GM19397 (cell line): ENCODE results near the gene SH3TC1.
A peak's percentile ranks its signal among the peaks of the same experiment; 100 is the strongest.

ENCODE experiments used
- ATAC-seq: cut with Tn5 transposase; IDR thresholded peaks from one replicate; pipeline ENCODE4 v1.9.1; 2021; ENCODE audit warnings: mild to moderate bottlenecking, moderate library complexity; ENCODE audit not compliant: unreplicated experiment

The SH3TC1 gene

GRCh38 chr4:8227771-8228318 is 28.8 kb downstream of the SH3TC1 start:
- no peak for ATAC-seq

- ATAC-seq, result peak; percentile 76
These were observed 29.5 kb downstream of the SH3TC1 start for GRCh38 chr4:8228319-8229250.

DNA sequence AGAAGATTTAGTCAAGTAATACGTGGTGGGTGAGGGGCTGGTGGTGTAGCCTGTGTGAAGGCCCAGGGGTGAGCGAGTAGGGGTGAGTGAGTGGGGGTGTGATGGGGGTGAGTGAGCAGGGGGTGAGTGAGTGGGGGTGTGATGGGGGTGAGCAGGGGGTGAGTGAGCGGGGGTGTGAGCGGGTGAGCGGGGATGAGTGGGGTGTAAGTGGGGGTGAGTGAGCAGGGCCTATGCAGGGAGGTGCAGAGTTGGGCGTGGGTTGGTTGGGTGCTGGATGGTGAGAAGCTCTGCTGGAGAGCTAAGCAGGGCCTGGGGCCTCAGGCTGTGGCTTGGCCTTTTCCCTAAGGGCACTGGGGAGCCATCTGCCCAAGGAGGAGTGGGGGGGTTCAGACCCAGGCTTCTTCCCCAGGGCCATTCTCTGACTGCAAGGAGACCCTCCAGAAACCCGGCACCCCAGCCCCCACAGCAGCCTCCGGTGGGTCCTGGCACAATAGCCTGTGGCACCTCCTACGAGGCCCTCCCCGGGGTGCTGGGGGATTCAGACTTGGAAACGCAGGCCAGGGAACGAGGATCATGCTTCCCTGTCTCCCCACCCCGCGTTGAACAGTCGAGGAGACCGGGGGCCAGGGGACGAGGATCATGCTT is 30.4 kb downstream of the SH3TC1 start:
- ATAC-seq, result no peak

DNA sequence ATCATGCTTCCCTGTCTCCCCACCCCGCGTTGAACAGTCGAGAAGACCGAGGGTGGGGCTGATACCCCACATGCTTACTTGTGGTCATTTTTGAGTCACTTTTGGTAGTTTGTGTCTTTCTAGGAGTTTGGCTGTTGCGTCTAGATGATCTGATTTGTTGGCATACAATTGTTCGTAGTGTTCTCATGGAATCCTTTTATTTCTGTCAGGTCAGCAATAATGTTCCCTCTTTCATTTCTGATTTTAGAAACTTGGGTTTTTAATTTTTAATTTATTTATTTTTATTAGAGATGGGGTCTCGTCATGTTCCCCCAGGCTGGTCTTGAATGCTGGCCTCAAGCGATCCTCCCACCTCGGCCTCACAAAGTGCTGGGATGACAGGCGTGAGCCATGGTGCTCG is 30.9 kb downstream of the SH3TC1 start:
- no peak for ATAC-seq

GRCh38 chr4:8230891-8231290 is 31.8 kb downstream of the SH3TC1 start:
- ATAC-seq, result no peak

GRCh38 chr4:8231551-8232049 is 32.5 kb downstream of the SH3TC1 start:
- no peak for ATAC-seq

DNA sequence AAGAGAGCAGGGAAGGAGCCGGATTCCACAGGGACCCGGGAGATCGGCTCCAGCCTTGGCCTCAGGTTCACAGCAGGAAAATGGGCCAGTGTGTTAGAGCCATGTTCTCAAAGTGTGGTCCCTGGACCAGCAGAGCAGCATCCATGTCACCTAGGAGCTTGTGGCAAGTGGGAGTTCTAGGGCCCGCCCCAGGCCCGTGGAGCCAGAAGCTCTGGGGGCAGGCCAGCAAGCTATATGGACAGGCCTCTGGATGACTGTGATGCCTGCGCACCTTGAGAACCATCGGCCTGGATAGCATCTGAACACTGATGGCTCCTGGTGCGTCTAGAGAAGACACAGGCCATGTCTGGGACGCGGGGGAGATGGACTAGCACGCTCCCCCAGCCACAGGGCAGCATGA is 33.7 kb downstream of the SH3TC1 start:
- no peak for ATAC-seq

GRCh38 chr4:8233672-8234484 is 34.8 kb downstream of the SH3TC1 start:
- ATAC-seq, result no peak

GRCh38 chr4:8234715-8235114 is 35.6 kb downstream of the SH3TC1 start:
- ATAC-seq, result no peak

DNA sequence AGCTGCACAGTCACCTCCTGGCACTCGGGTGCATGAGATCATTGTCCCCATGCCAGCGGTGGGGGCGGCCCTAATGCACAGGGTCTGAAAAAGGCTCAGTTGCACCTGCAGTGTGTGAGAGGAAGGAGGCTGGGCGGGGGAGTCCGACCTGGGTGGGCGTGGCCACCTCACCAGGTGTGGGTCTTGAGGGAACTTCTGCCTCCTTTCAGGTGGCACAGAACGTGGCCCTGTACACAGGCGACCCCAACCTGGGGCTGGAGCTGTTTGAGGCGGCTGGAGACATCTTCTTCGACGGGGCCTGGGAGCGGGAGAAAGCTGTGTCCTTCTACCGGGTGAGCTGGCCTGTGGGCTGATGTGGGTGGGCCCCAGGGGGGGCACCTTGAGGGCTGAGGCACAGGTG is 36.1 kb downstream of the SH3TC1 start:
- no peak for ATAC-seq

DNA sequence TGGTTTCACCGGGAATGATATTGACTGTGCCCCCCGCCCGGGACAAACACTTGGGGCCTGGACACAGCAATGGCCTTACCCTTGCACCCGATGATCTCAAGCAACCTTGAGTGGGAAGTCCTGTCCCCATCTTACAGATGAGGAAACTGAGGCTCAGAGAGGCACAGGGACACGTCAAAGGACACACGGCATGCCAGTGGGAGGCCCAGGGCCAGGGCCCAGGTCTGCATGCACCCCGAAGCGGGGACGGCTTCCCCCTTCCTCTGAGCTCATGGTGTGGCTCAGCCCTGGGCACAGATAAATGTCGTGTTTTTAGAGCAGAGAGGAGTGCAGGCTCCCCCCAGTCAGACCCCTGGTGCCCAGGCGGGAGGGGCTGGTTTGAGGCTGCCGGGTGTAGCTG is 36.6 kb downstream of the SH3TC1 start:
- no peak for ATAC-seq

- no peak for ATAC-seq
These were observed 37.2 kb downstream of the SH3TC1 start for GRCh38 chr4:8236106-8236919.

GRCh38 chr4:8236920-8237195 is 37.8 kb downstream of the SH3TC1 start:
- ATAC-seq, result no peak

- no peak for ATAC-seq
These were observed 38.3 kb downstream of the SH3TC1 start for GRCh38 chr4:8237256-8237989.

GRCh38 chr4:8238036-8238511 is 39.0 kb downstream of the SH3TC1 start:
- ATAC-seq, result no peak

- ATAC-seq, result no peak
These were observed 39.5 kb downstream of the SH3TC1 start for GRCh38 chr4:8238515-8239053.

GRCh38 chr4:8239226-8239625 is 40.1 kb downstream of the SH3TC1 start:
- no peak for ATAC-seq

- ATAC-seq, result no peak
These were observed 40.6 kb downstream of the SH3TC1 start for GRCh38 chr4:8239661-8240060.
